HG03565 (cell line): ENCODE measurements around the gene GPC3.
"Not testable (repeated sequence)": the region's sequence is repeated elsewhere in the genome, so short reads cannot be mapped to it uniquely, and the experiment has no call there.

Experiments used
- ATAC-seq: cut with Tn5 transposase; IDR thresholded peaks from one replicate; pipeline ENCODE4 v1.9.1; 2021; ENCODE audit warnings: mild to moderate bottlenecking, moderate library complexity; ENCODE audit not compliant: unreplicated experiment

Gene GPC3

DNA sequence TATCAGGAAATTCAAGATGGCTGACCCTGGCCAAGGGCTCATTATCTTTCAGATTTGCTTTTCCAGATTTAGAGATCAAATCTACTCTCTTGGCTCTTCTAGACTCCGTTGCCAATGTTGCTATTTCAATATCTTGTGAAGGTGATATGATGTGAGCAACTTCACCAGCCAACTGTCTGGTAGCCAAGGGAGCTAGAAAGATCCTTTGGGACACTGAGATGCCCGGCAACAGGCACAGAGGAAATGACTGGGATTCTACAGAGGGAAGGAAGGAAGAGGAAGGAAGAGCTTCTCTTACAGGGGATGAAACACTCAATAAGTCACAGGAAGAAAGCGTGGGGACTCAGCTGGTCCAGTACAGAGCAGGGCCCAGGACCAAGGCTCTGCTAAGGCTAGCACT lies 448.3 kb downstream of the GPC3 start:
- no peak for ATAC-seq

DNA sequence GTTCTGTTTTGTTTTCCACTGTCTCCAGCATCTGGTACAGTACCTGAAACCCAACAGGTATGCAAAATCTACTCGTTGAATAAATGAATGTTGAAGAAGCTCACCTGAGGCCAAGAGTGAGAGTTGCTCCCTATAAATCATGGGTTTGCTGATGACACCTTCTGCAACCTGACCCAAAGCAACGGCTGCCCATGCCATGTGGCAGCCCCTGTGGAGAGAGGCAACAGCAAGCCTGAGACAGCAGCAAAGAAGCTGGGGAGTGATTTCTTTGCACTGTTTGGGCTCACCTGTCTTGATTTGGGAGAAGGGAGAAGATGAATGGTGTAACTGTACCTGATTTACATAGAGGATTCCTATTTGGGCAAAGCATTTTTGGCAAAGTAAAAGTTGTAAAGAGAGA lies 450.3 kb downstream of the GPC3 start:
- no peak for ATAC-seq

DNA sequence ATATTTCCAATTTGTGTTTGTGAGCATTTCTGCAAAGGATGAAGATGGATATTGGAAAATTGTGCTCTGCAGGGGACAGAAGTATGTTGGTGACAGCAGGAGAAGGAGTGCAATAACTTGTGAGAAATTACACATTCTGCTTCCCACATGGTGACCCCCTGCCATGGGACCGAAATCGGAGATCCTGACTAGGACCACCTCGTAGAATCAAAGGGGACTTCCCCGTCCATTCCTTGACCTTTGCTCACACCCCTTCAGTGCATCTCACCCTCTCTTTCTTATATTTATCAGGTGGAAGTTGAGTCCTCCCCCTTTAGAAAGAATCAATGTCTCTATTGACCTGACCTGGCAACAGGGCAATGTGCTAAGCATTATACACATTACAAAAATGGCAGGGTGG lies 451.2 kb downstream of the GPC3 start:
- ATAC-seq, result no peak

DNA sequence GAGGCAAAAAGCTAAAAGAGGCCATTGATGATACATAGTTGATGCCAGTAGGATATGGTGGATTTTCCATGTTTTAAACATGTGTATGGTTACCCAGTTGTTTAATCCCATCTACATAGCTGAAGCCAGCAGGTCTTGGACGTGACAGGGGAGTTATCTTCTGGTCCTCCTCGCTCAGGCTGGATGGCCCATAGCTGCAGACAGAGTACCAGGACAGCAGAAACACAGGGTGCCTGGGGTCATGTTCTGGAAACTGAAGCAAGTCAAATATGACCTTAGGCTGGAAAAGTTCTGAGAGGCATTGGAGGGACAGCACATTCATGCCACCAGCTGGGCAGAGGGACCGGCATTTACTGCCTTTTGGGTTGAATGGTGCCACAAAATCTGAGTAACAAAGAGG lies 452.1 kb downstream of the GPC3 start:
- no peak for ATAC-seq

DNA sequence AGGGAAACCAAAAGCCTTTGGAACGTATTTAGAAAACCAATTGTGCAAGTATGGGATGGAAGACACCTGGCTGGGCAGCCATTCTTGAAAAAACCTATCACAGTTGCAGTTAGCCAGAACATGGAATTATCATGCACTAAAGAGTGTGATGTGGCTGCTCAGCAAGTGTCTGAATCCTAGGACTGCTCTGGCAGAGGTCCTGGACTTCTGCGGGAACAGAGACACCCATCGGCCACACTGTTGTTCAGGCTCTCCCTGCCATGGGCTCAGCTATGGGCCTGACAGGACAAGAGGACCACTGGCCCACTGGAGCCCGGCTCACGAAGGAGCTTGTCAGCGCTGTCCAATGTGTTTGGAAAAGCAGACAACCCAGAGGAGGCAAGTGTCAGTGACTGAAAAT lies 454.4 kb downstream of the GPC3 start:
- ATAC-seq, result no peak

DNA sequence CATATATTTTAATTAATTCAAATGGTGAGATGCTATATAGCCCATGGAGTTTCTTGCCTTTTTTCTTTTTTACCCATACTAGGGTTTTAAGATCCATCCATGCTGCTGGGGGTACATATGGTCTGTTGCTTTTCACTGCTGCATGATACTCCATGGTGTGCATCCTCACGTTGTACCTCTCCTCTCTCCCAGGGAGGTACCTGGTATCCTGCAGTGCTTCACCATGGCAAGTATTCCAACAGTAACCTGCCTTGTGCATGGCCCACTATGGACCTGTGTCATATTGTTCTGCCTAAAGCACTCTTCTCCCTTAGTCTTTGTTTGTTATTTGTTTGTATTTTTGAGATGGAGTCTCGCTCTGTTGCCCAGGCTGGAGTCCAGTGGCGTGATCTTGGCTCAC lies 455.8 kb downstream of the GPC3 start:
- ATAC-seq, result no peak

DNA sequence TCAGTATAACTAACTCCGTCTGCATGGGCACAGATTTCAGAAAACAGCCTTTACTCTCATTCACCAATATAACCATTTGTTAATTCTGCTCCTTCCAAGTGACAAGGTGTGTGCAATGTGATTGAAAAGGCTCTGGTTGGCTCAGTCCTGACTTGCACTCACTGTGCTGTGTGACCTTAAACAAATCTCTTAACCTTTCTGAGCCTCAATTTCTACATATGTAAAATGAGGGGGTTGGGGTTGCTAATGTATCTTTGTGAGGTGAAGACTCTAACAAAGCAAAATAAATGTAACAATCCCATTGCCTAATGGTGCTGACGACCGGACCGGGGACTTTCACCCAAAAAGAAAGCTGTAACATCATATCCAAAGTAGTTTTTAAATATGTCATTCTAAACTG lies 457.6 kb downstream of the GPC3 start:
- ATAC-seq, result no peak

DNA sequence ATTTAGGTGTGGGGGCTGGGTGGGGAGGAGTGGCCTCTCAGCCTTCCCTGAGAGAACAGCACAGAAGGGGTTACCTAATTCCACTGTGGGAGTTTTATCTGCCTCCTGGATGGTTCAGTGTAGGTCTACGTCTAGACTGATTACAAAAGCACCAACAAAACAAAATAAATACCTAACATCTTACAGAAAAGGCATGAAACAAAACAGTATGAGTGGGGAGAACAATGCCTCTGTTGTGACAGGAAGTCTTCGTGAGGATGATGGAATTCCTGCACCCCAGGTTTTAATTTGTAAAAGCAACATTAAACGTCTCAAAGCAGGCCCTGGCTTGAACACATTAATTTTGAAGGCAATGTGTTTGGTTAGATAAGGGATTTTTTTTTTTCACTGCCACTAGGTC lies 458.0 kb downstream of the GPC3 start:
- no peak for ATAC-seq

DNA sequence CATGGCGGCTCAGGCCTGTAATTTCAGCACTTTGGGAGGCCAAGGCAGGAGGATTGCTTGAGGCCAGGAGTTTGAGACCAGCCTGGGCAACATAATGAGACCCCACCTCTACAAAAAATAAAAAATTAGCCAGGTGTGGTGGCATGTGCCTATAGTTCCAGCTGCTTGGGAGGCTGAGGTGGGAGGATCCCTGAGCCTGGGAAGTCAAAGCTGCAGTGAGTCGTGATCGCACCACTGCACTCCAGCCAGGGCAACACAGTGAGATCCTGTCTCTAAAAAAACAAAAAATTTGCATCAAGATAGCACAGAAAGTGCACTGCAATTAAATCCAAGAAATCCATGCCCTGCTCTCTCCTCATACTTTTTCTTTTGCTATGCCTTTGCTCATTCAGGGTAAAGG lies 458.6 kb downstream of the GPC3 start:
- ATAC-seq, result not testable (repeated sequence)

DNA sequence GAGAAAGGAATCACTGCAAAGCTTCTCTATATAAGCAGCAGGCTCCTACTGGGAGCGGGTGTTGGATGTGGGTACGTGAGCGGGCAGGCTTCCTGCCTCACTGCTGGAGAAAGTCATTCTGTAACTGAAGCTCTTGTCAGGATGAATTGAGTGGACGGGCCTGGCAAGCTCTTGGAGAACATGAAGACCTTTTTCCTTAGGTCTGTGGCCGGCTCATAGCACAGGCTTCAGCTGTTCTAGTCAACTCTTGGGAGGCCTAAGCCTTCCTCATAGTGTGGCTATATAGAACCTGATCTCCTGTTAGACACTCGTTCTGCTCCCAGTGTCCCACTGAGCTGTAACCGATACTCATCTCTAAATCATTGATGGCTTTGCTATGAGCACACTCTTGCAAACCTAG lies 461.9 kb downstream of the GPC3 start:
- no peak for ATAC-seq

DNA sequence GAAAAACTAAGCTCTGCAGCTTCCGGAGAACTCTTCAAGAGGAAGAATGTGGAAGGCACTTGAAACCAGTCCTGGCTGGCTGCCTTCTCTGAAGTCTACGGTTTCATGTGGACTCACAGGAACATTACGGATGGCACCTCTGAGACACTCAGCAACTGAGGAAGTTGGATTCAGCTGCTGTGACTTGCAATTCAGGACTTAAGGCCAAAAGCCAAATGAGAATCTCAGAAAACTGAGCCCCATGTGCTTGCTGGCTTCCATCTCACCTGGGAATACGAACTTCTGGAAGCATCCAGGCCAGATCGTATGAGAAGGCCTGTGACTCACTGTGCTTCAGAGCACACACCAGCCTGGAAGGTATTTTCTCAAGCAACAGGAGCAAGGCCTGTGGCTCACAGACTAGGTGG lies 462.3 kb downstream of the GPC3 start:
- no peak for ATAC-seq

DNA sequence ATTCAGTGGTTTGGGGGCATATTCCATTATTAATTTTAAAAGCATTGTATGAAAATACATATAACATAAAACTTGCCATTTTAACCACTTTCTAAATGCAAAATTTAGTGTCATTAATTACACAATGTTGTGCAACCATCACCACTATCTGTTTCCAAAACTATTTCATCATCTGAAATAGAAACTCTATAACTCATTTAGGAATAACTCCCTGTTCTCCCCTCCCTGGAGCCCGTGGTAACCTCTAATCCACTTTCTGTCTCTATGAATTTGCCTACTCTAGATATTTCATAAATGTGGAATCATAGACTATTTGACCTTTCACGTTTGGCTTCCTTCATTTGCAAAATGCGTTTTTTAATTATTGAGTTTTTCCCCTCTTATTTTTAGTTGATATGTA lies 468.7 kb downstream of the GPC3 start:
- ATAC-seq, result no peak

DNA sequence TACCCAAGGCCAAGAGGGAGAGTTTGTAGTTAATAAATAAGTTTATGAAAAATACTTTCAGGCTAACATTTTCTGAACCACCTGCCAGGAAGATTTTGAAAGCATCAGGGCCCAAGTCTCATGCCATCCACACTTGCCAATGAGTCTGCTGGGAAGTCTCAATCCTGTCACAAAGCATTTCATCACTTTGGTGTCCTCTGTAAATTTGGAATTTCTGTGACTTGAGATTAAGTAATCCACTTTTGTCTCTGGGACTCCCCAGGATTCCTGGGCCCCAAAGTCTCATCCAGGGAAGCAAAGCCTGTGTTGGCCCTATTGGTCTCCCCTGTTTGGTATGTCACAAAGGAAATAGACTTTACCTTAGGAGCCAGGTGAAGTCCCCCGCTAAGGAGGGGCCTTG lies 470.9 kb downstream of the GPC3 start:
- ATAC-seq, result no peak

DNA sequence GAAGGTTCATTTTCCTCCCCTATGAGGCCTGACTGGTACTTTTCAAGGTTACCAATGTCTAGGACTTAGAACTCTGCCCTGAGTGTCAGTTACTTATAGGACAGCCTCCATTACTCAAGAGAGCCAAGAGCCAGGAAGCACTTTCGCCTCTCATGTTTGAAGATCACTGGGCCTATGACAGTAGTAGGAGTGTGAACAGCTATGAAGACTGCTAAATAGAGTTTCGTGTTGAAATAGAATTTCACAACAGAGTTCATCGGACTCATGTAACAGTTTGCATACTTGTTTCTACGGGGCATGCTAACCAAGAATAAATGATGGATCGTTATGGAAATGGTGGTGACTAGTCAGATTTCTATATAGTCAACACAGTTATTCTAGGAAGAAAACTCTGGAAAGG lies 472.3 kb downstream of the GPC3 start:
- ATAC-seq, result no peak

DNA sequence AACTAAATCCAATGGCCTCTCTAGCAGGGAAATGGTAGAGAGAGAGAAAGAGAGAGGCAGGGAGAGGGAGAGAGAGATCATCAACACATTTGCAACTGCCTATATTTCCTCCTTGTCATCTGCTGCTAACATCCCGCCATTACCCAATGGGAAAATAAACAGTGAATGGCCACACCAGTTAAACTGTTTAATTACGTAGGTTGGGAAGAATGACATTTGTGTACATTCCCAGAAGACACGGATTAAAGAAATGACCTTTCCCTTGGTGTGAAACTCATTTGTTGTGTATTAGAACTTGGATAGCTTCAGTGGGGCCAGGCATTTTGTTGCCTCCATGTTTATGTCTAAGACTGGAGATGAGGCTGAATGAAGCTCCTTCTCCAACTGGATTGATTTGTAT lies 474.4 kb downstream of the GPC3 start:
- ATAC-seq, result no peak

DNA sequence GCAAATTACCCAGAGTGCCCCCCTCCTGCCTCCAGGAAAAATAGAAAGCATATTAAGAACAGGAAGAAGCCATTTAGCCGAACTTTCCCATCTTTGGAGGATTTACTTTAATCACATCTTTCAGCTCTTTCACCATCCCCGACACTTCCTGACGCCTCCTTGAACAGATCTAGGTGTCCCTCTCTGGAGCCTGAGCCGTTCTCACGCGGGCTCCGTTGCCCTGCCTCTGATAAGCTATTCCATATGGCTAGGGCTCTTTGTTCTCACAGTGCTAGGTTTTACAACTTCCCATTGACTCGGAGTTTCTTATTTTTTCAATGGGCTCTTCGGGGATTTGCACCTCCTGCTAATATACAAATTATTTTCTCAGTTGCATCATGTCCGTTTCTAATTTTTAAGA lies 488.0 kb downstream of the GPC3 start:
- ATAC-seq, result no peak

DNA sequence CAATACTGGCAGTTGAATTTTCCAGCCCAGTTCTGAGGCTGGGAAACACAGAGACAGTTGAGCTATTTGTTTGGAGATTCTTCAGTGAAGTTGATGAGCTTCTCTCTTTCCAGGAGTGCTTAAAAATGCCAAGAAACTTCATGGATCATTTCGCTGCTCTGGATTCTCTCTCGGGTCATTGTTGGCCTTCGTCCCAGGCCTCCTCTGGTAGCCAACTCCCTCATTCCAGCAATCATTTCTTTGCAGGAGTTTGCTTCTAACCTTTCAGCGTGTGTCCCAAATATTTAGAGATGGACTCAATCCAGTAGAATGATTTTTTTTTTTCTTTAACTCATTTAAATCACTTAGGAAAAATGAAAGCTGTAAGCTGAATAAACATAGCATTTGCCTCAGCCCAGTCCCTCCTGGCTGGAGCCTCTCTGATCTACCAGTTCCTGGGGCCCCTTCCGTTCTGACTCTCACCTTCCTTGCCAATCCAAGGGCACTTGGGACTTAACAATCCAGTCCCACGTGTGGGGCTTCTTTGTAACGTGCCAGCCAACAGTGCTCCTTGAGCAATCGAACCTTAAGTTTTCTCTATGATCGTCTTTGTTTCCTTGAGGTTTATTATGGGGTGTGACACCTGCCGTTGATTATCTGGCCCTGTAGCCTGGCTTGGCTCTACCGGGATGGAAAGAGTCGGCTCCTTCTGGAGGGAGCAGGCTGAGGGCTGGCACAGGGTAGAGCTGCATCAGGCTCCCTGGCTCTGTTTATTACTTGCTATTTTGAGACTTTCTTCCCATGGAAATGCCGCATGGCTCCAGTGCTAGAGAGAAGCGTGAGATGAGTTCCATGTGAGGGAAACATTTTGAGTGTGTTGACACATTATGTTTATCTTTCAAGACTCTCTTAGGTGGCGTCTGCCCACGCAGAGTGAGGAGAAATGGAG lies 489.7 kb downstream of the GPC3 start:
- no peak for ATAC-seq

DNA sequence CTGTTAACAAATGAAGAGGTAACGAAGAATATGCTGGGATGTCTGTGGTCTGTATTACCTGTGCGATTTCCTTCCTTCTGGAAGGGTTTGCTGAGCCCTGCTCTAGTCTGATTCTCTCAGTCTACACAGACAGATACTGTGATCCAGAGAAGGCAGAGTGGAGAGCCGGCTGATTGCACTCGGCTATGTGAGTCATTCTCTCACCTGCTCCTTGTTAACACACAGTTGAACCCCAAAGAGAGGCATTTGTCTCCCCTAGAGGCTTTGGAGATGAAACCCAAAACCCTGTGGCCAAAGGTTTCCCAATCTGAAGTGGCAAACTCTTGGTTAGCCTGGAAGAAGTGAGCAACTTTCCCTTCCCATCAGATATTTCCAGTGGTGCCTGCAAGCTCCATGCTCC lies 492.0 kb downstream of the GPC3 start:
- no peak for ATAC-seq

DNA sequence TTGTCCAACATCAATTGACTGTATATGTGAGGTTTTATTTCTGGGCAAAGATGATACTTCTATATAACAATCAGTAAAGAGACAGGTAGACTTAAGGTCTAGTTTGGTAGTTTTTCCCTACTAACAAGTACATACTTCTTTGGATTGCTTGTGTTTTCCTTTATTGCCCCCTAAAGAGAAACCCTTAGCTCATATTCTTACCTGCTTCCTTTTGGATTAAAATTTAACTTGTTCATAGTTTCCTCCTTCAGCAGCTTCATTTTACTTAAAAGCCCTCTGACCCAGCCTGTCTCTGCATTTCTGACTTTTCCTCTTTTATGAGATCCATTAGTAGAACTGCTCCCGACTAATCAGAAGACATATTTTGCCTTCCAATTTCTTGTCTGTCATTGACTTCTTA lies 494.4 kb downstream of the GPC3 start:
- no peak for ATAC-seq
